ENCODE data around the gene GSTA4. TPM values are rescaled to one million over a fixed set of nuclear protein-coding genes. Genes with fewer than 3 reads are reported as not detected.

Gene GSTA4
- total and polyA plus RNA-seq, 7 donors = 4.8 to 20.1 (median 12.8) TPM

DNA sequence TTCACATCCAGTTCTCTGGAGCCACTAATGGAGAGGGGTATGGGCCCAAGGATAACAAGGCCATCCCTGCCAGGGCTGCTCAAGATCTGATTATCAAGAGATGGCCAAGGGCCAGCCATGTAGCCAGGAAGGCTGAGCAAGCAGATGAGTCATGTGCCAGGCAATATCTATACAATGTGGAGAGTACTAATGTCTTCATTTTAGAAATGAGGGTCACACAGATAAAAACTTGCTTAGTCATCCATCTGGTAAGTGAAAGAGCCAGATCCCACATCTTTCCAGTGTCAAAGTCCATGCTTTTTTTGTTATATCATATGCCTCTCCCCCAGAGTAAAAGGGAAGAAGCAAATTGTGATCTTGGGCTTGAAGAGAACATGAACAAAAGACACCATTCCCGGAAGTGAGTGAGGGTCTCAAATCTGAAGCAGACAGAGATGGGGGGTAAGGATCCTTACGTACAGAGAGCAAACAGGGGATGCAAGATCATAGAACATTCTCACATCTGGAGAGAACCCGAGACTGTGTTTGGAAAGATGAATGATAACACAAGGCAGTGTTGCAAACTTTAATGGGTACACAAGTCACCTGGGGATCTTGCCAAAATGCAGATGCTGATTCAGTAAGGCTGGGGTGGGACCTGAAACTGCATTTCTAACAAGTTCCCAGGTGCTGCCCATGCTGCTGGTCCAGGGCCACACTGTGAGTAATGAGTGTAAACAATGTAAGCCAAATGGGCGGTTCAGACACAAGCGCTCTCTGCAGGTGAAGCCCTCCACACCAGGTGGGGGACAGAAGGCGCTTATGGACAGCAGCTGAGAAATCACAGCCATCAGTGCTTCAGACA lies 65.5 kb downstream of the GSTA4 start:
- ATAC-seq = no peak
- intact Hi-C loops (cut with DNase I) = no loop called here

More for the DNA sequence above, 65.5 kb downstream of the GSTA4 start:
- WGBS, 3 donors = 92 to 93% (median 92%) methylated on average over 5 to 6 of the region's 6 CpGs
- H3K4me1 ChIP-seq = no peaks in the 10 kb centered on the region
- no peak for DNase-seq
- H3K27me3 ChIP-seq (ENCODE audit: insufficient read depth in 3 of 3, low read length in 2 of 3) = no peaks in the 10 kb centered on the region
- no peak overlapping the region for H3K4me3 ChIP-seq
- H3K9me3 ChIP-seq = no peaks in the 10 kb centered on the region
- H3K27ac ChIP-seq = no peak overlapping the region
- TF ChIP-seq, protein P1, sequence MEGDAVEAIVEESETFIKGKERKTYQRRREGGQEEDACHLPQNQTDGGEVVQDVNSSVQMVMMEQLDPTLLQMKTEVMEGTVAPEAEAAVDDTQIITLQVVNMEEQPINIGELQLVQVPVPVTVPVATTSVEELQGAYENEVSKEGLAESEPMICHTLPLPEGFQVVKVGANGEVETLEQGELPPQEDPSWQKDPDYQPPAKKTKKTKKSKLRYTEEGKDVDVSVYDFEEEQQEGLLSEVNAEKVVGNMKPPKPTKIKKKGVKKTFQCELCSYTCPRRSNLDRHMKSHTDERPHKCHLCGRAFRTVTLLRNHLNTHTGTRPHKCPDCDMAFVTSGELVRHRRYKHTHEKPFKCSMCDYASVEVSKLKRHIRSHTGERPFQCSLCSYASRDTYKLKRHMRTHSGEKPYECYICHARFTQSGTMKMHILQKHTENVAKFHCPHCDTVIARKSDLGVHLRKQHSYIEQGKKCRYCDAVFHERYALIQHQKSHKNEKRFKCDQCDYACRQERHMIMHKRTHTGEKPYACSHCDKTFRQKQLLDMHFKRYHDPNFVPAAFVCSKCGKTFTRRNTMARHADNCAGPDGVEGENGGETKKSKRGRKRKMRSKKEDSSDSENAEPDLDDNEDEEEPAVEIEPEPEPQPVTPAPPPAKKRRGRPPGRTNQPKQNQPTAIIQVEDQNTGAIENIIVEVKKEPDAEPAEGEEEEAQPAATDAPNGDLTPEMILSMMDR (IDR thresholded peaks at IDR 0.05) = no peak
- no peaks in the 10 kb centered on the region for H3K36me3 ChIP-seq (ENCODE audit: insufficient read depth in 1 of 2, low read depth in 1 of 2)

Other genes with a start within 250 kb of the GSTA4 start
- gene GSTA2, start 231.8 kb downstream of the GSTA4 start, total RNA-seq = not detected
- under 1 TPM in 1 of 3 donors, not detected in 2; 0.04 TPM for gene GSTA2, start 231.8 kb downstream of the GSTA4 start, polyA plus RNA-seq
- gene GSTA1, start 191.5 kb downstream of the GSTA4 start, total RNA-seq = 1 to 10 TPM in 1 of 4 donors, under 1 TPM in 1, not detected in 2; 0.39 to 1.6 TPM
- under 1 TPM in 2 of 3 donors, not detected in 1; 0.10 to 0.35 TPM for gene GSTA1, start 191.5 kb downstream of the GSTA4 start, polyA plus RNA-seq
- gene GSTA5, start 154.5 kb downstream of the GSTA4 start, total RNA-seq = not detected
- not detected for gene GSTA5, start 154.5 kb downstream of the GSTA4 start, polyA plus RNA-seq
- not detected for gene GSTA3, start 85.6 kb downstream of the GSTA4 start, total RNA-seq
- not detected for gene GSTA3, start 85.6 kb downstream of the GSTA4 start, polyA plus RNA-seq
- 1 to 10 TPM; 3.0 to 4.3 (median 3.6) TPM for gene CILK1, start 66.5 kb upstream of the GSTA4 start, total RNA-seq
- gene CILK1, start 66.5 kb upstream of the GSTA4 start, polyA plus RNA-seq = 1 to 10 TPM in 2 of 3 donors, under 1 TPM in 1; 0.49 to 5.5 (median 2.1) TPM
- 10 to 100 TPM; 34.6 to 74.2 (median 46.0) TPM for gene FBXO9, start 70.1 kb upstream of the GSTA4 start, total RNA-seq
- 10 to 100 TPM; 23.2 to 49.8 (median 29.8) TPM for gene FBXO9, start 70.1 kb upstream of the GSTA4 start, polyA plus RNA-seq
- gene GCM1, start 153.6 kb upstream of the GSTA4 start, total RNA-seq = not detected
- not detected for gene GCM1, start 153.6 kb upstream of the GSTA4 start, polyA plus RNA-seq

All from psoas muscle (tissue), 8 donors.